GM18505 (cell line): ENCODE results near the gene ZNF516.
A peak's percentile ranks its signal among the peaks of the same experiment; 100 is the strongest.
"Not testable (repeated sequence)": the region's sequence is repeated elsewhere in the genome, so short reads cannot be mapped to it uniquely, and the experiment has no call there.

Source experiments
- ATAC-seq: cut with Tn5 transposase; IDR thresholded peaks from one replicate; pipeline ENCODE4 v1.9.1; 2021; ENCODE audit not compliant: unreplicated experiment
- POLR2A ChIP-seq: IDR thresholded peaks from 4 replicates; pipeline ENCODE4 v1.6.1; 2011; ENCODE audit warnings: borderline replicate concordance; ENCODE audit not compliant: insufficient read depth, insufficient read length; ENCODE audit errors: extremely low read depth

Gene ZNF516

GRCh38 chr18:76495006-76495370 is at the start of gene ZNF516:
TSS of gene ZNF516 (minus strand) at chr18:76495242. CDS start at chr18:76443054, 52,188 bp downstream.
- ATAC-seq, result peak; percentile 19
- TF ChIP-seq POLR2A, result peak; percentile 4

- ATAC-seq, result no peak
- TF ChIP-seq POLR2A, result no peak
Observed at GRCh38 chr18:76538846-76539245, 43.8 kb upstream of the ZNF516 start.

GRCh38 chr18:76537621-76538020 is 42.6 kb upstream of the ZNF516 start:
- ATAC-seq, result no peak
- no peak for TF ChIP-seq POLR2A

- ATAC-seq, result not testable (repeated sequence)
Observed at GRCh38 chr18:76536593-76536992, 41.6 kb upstream of the ZNF516 start.

- no peak for ATAC-seq
- TF ChIP-seq POLR2A, result no peak
Observed at GRCh38 chr18:76532875-76533274, 37.8 kb upstream of the ZNF516 start.

GRCh38 chr18:76530846-76531245 is 35.8 kb upstream of the ZNF516 start:
- ATAC-seq, result no peak
- TF ChIP-seq POLR2A, result no peak

- no peak for TF ChIP-seq POLR2A
Observed at GRCh38 chr18:76530391-76530790, 35.3 kb upstream of the ZNF516 start.

GRCh38 chr18:76529433-76529811 is 34.4 kb upstream of the ZNF516 start:
- ATAC-seq, result no peak
- no peak for TF ChIP-seq POLR2A

More at GRCh38 chr18:76530391-76530790, 35.3 kb upstream of the ZNF516 start:
- no peak for ATAC-seq

GRCh38 chr18:76528477-76529432 is 33.7 kb upstream of the ZNF516 start:
- no peak for TF ChIP-seq POLR2A
- ATAC-seq, result no peak

GRCh38 chr18:76525911-76526310 is 30.9 kb upstream of the ZNF516 start:
- no peak for TF ChIP-seq POLR2A
- no peak for ATAC-seq

GRCh38 chr18:76524900-76525698 is 30.1 kb upstream of the ZNF516 start:
- no peak for ATAC-seq
- TF ChIP-seq POLR2A, result no peak

- no peak for ATAC-seq
- no peak for TF ChIP-seq POLR2A
Observed at GRCh38 chr18:76524477-76524876, 29.4 kb upstream of the ZNF516 start.

- no peak for TF ChIP-seq POLR2A
- no peak for ATAC-seq
Observed at GRCh38 chr18:76522551-76522950, 27.5 kb upstream of the ZNF516 start.

GRCh38 chr18:76522122-76522503 is 27.1 kb upstream of the ZNF516 start:
- TF ChIP-seq POLR2A, result no peak
- ATAC-seq, result no peak
